GM15510 (cell line): ENCODE measurements around the gene MPIG6B.
A peak's percentile ranks its signal among the peaks of the same experiment; 100 is the strongest.

Experiments used
- POLR2A ChIP-seq: IDR thresholded peaks from 3 replicates; pipeline ENCODE4 v1.6.1; 2011; ENCODE audit warnings: borderline replicate concordance; ENCODE audit not compliant: insufficient read length; ENCODE audit errors: extremely low read depth

The MPIG6B gene

GRCh38 chr6:31736768-31737314, 13.7 kb downstream of the MPIG6B start:
- TF ChIP-seq POLR2A: no peak

- no peak for TF ChIP-seq POLR2A
Measured at GRCh38 chr6:31737315-31737990, 14.3 kb downstream of the MPIG6B start.

GRCh38 chr6:31737991-31738979, 15.1 kb downstream of the MPIG6B start:
- TF ChIP-seq POLR2A: peak; percentile 44

- TF ChIP-seq POLR2A: peak; percentile 63
Measured at GRCh38 chr6:31739639-31740396, 16.6 kb downstream of the MPIG6B start, which contains the start of gene MSH5. Gene MSH5, plus strand, starts transcription at chr6:31740005. Its CDS starts 462 bp downstream, at chr6:31740467.

DNA sequence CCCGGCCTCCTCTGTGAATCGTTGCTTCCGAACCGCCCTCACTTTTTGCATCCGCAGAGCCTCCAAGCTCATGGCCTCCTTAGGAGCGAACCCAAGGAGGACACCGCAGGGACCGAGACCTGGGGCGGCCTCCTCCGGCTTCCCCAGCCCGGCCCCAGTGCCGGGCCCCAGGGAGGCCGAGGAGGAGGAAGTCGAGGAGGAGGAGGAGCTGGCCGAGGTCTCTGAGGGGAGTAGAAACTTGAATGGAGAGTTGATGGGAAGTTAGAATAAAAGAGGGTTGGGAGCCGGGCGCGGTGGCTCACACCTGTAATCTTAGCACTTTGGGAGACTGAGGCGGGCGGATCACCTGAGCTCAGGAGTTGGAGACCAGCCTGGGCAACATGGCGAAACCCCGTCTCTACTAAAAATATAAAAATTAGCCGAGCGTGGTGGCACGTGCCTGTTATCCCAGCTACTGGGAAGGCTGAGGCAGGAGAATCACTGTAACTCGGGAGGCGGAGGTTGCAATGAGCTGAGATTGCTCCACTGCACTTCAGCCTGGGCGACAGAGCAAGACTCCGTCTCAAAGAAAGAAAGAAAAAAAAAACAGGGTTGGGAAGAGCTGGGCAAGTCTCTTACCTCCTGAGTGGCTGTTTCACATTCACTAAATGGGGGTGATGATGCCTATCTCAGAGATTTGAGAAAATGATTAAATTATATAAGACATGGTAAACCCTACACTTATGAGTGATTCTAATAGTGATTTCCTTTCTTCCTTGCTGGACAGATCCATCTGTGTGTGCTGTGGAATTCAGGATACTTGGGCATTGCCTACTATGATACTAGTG, 17.4 kb downstream of the MPIG6B start:
- TF ChIP-seq POLR2A: no peak

- no peak for TF ChIP-seq POLR2A
Measured at GRCh38 chr6:31741815-31742214, 18.6 kb downstream of the MPIG6B start.

DNA sequence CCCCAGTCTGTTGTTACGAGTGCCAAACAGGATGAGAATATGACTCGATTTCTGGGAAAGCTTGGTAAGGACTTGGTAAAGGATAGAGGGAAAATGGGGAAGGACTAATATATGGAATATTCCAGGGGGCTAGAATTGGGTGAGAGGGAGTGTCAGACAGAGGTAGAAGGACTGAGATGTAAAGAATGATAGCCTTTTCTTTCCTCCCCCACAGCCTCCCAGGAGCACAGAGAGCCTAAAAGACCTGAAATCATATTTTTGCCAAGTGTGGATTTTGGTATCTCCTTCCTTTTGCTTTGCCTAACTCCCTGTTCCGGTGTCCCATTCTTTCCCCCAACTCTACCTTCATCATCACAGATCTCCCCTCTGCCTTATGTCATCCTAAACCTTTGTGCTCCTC, 19.7 kb downstream of the MPIG6B start:
- no peak for TF ChIP-seq POLR2A

GRCh38 chr6:31744422-31744821, 21.2 kb downstream of the MPIG6B start:
- TF ChIP-seq POLR2A: no peak

- no peak for TF ChIP-seq POLR2A
Measured at GRCh38 chr6:31749301-31750036, 26.3 kb downstream of the MPIG6B start.

DNA sequence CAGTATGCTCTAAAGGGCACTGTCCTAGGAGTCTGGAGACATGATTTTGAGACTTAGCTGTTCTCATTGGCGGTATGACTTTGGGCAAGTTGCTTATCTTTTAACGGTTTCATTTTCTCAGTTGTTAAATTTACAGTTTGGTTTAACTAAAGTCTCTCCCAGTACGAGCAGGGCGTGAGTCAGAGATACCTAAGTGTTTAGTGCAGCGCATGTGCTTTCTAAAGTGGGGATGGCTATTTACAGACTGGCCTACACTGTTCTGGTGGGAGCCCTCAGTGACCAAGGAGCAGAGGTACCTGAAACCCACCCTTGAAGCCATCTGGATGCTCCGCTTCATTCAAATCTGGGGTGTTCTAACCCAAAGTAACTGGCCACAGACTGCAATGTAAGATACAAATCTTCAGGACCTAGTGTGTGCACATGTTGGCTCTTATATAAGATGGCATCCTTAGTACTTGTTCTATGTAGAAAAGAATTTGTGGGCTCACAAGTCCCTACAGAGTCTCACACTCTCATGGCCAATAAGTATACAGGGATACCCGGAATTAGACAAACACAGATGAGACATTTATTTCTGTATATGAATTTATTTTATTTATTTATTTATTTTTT, 27.3 kb downstream of the MPIG6B start:
- no peak for TF ChIP-seq POLR2A

DNA sequence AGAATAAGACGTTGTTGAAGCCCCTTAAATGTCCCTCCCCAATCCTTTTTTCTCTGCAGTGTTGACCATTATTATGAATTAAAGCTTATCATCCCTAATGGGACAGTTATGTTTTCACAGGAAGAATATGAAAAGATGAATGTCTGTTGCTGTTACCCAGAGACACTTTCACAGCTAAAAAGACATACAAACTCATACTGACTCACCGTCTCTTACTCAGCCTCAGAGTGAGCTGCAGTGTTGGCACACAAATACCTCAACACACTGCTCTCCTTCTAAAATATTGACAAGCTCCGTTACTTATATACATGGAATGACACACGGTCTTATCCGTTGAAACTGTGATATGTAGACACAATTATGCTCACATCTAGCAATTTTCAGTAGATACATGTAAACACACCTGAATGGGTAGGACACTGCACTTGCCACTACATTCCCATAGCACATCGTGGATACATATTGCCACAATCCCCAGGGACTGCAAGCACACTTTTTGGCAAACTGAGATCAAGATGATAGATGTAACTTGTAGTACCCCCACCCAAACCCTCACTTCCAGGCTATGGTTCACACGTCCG, 29.7 kb downstream of the MPIG6B start:
- no peak for TF ChIP-seq POLR2A

DNA sequence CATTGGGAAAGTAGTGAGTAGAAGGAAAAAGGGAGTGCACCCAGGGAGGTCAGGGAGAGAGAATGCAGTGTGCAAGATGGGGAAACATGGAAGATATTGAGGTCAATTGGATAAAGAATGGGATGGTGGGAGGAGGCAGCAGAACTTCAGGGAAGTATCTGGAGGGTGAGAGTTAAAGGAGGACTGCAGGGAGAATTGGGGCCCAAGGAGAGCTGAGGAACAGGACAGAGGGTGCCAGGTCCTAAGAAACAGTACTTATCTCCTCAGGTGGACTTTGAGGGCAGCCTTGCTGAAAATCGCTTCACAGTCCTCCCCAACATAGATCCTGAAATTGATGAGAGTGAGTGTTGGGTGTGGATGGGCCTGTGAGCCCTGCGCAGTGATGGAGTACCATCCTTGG, 35.1 kb downstream of the MPIG6B start:
- no peak for TF ChIP-seq POLR2A
